Brain pericyte (primary cell): Measurements from ENCODE around the gene HINT2.

Experiments
- DNase-seq: peaks from one replicate; pipeline ENCODE4 v3.0.0-alpha.2; 2012; ENCODE audit warnings: low read depth, low spot score

The HINT2 gene

DNA sequence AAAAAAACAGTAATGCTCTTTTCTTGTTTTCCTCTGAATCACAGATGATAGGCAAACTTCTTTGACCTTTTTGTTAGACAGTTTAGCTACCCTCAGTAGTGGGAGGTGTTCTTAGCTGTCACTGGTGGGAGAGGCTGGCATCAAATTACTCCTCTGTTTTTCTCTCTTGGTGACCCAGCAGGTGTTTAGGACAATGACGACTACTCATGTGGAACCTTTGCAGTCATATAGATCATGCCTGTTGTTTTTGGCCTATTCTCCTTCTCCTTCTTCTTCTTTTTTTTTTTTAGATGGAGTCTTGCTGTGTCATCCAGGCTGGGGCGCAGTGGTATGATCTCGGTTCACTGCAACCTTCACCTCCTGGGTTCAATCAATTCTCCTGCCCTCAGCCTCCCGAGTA, 38.8 kb downstream of the HINT2 start:
- no peak for DNase-seq

DNA sequence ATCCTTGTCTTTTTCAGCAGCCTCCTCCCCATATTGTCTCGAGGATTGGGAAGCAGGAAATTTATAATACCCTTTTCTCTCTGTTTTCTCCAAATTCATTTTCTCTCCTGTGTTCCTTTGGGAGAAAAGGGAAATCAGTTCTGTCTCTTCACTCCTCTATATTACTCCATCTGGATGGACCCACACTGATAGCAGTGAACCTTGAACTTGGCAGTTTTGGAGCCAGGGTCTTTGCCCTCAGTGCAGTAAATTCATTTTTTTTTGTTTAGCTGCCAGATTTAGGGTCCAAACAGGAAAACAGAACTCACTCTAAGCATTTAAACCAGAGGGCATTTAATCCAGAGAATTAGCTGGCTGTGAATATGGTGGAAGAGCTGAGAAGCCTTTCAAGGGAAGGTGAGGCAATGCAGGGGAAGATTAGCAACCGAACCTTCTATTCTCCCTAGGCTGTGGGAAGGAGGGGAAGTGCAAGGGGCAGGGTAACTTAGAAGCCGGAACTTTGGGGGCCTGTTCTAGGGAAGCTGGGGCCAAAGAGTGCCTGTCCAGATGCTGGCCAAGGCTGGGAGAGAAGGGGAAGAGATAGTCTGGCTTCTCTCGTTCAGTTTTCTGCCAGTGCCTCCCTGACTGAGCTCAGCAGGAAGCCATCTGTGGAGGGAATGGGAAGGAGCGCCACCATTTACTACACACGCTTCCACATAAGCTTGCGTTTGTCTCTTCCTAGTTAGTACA, 39.8 kb downstream of the HINT2 start:
- no peak for DNase-seq

DNA sequence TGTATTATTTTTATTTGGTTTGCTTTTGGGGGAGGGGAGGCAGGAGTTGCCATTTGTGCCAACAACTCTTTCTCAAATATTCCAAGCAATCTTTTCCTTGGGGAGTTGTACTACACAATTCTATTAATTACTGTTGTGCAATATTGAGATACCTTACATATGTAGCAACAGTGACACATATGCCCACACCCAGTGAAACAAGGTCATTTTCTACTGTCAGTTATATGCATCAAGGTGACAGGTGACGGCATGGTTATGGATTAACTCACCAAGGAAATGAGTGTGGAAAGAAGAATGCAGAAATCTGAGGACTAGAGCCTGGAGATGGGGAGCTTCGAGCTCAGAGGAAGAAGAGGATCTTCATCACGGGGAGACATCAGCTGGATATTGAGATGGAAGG, 42.9 kb downstream of the HINT2 start:
- DNase-seq = no peak

DNA sequence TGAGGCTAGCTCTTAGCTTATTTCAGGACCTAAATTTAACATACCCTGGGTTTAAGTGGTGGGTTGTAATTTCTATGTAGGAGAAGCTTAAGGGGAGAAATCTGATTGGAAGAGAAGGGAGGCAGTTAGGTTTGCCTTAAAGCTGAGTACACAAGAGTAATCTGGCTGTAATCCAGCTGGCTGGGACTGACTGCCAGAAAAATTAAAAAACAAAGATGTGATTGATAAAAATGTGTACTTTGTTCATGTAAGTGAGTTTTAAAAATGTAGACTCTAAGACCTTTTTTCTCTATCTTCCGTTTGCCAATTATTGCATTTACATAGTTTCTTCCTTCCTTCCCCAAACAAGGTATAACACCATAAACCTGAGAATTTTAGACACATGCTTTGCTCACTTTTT, 43.3 kb downstream of the HINT2 start:
- no peak for DNase-seq

DNA sequence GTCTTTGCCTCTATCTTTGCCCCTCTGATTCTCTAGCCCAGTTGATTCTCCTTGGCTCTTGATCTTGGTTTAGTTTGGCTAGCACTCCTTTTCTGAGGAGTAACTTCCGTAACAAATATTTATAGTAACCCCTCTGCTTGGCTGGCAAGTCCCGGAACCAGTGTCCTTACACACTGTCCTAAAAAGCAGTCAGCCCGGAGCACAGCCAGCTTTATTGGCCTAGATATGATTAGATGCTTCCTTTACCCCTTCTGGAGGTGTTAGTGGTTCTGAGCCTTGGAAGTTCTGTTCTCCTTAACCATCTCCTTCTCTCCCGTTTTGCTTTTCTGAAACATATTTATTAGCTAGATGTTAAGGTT, 43.8 kb downstream of the HINT2 start:
- no peak for DNase-seq

DNA sequence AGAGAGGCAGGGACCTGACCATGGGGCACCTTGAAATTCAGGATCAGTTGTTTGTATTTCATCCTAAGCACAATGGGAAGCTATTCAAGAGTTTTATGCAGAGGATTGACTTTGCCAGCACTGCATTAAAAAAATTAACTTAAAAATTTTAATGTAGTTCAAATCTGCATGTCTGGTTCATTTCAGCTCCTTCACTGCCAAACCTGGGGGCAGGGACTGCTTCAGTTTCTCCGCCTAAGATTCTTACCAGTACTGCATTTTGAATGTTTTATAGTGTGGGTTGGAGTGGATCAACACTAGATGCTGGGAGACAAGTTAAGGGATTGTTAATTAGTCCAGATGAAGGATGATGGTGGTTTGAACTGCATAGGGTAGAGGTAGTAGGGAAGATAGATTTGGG, 45.1 kb downstream of the HINT2 start:
- no peak for DNase-seq

DNA sequence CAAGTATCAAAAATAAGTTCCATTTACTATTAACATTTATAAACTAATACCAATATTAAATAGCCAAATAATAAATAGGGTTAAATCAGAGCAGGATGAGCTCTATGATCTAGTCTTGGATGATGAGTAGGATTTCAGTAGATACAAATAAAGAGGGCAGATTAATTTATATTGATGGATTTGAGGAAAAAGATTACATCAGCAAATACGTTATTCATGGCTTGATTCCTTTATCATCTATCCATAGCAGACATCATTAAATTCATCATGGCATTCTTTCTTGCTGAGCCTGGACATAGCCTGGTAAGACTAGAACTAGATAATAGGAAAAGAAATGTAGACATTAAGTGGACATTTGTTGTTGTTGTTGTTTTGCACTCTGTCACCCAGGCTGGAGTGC, 47.4 kb downstream of the HINT2 start:
- no peak for DNase-seq

DNA sequence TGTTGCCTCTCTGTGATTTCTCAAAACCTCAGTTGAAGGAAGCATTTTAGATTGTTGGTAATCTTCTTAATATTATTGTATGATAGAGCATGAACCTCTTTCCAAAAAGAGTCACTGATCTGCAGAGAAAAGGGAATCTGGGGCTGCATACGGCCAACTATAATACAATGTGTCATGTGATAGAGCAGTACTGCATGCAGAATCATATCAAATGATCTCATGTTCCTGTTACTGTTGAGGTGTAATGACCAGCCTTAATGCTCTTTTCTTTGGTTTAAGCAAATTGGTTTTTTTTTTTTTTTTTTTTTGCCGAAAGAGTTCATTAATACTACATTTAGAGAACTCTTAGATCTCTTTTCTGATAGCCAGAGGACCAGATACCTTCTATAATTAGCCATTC, 47.8 kb downstream of the HINT2 start:
- no peak for DNase-seq

DNA sequence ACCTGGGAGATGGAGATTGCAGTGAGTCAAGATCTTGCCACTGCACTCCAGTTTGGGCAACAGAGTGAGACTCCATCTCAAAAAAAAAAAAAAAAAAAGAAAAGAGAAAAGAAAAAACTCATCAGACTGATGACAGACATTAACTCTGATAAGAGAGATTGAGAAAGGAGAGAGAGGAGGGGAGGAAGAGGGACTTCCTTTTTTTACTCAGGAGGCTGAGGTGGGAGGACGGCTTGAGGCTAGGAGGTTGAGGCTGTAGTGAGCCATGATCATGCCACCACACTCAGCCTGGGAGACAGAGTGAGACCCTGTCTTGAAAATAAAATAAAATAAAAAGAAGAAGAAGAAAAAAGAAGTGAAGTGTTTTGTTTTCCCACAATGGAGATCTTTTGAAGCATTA, 51.0 kb downstream of the HINT2 start:
- DNase-seq = no peak

DNA sequence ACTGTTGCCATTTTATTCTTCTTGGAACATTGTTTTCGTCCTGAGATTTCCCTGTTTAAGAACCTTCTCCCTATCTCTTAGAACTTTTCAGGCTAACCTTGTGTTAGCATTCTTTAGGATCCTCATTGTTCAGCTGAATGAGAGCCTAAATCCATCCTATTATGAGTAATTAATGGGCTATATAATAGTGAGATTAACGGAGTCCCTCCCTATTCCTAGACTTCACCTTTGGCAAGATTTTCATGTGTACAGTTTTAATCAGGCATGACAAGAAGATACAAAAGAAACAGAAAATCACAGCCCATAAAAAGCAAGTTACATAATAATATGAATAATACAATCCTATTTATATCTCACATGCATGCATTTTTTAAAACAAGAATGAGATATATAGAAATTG, 51.7 kb downstream of the HINT2 start:
- no peak for DNase-seq
